ENCODE data around the gene PARP16.
"Not testable (repeated sequence)": the region's sequence is repeated elsewhere in the genome, so short reads cannot be mapped to it uniquely, and the experiment has no call there.

Gene PARP16

GRCh38 chr15:65245096-65245856, 41.4 kb downstream of the PARP16 start:
- in situ Hi-C loops (cut with HindIII; ENCODE audit: low sequenced_read_pairs): no loop called here

DNA sequence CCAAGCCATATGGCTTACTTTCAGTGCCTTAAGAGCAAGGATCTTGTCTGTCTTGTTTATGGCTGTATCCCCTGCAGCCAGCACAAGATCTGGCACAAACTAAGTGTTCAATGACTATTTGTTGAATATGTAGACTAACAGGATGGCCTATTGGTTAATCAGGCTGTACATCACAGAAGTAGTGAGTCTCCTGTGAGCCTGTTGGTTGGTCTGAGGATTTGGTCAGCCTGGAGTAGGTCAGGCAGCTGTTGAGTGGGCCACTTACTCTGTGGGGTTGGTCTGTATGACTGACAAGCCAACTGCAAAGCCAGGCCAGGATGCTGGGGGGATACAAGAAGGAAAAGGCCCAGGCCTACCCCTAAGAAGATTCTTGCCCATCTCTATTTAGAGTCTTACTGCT, 42.0 kb downstream of the PARP16 start:
- in situ Hi-C loops (cut with HindIII; ENCODE audit: low sequenced_read_pairs): no loop called here

DNA sequence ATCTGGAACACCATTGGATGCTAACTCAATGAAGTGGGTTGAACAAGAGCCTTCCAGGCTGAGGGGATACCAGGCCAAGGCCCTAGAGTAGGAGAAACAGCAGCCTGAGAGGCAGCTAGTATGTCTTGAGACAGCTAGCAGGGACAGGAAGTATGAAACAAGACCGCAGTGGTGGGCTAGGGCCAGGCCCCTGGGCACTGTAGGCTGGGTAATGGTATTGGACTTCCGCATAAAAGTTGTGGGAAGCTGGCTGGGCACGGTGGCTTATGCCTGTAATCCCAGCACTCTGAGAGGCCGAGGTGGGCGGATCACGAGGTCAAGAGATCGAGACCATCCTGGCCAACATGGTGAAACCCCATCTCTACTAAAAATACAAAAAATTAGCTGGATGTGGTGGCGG, 50.2 kb downstream of the PARP16 start:
- in situ Hi-C loops (cut with HindIII; ENCODE audit: low sequenced_read_pairs): not testable (repeated sequence)

DNA sequence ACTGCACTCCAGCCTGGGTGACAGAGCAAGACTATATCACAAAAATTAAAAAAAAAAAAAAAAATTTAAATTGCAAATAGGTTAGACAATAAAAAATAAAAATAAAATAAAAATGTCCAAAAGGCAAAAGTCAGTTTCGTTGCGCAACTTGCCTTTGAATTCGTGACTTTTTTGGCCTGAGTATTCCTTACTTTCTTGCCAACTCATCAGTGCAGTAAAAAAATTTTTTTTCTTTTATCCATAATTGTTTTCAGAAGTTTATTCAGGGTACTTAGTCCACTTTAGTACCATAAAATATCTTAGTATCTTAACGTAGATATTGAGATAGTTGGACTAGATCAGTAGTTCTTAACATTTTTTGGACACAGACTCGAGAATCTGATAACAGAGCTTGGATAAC, 53.0 kb downstream of the PARP16 start:
- in situ Hi-C loops (cut with HindIII; ENCODE audit: low sequenced_read_pairs): no loop called here

DNA sequence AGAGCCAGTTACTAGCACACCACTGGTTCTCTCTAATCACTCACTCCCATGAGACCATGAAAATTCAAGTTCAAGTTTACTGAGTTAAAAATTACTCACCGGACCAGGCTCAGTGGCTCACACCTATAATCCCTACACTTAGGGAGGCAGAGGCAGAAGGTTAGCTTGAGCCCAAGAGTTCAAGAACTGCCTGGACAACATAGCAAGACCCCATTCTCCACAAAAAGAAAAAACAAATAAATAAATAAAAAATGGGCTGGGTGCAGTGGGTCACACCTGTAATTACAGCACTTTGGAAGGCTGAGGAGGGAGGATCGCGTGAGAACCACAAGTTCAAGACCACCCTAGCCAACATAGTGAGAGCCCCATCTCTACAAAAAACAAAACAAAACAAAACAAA, 54.2 kb downstream of the PARP16 start:
- in situ Hi-C loops (cut with HindIII; ENCODE audit: low sequenced_read_pairs): no loop called here

- in situ Hi-C loops (cut with HindIII; ENCODE audit: low sequenced_read_pairs): no loop called here
These were observed 55.4 kb downstream of the PARP16 start for GRCh38 chr15:65231306-65231705.

DNA sequence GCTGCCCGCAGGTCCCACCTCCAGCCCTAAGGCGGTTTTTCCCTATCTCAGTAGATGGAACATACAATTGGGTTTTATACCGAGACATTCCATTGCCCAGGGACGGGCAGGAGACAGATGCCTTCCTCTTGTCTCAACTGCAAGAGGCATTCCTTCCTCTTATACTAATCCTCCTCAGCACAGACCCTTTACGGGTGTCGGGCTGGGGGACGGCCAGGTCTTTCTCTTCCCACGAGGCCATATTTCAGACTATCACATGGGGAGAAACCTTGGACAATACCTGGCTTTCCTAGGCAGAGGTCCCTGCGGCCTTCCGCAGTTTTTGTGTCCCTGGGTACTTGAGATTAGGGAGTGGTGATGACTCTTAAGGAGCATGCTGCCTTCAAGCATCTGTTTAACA, 59.8 kb downstream of the PARP16 start:
- in situ Hi-C loops (cut with HindIII; ENCODE audit: low sequenced_read_pairs): not testable (repeated sequence)

- in situ Hi-C loops (cut with HindIII; ENCODE audit: low sequenced_read_pairs): no loop called here
These were observed 60.5 kb downstream of the PARP16 start for GRCh38 chr15:65226221-65226620.

DNA sequence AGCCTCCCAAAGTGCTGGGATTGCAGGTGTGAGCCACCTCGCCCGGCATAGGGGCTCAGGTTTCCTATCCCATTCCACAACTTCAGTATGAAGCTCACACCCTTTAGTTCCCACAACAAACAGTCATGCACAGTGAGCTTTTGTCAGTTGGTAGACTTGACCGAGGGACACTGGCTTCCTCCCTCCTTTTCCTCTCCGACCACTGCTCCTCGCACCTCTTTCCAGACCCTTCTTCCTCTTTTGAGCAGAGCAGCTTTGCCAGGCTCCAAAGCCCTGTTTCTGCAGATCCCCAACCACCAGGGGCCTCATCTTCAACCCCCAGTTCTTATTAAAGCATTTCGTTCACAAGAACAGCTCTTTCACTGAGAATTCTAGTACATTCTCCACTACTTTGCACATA, 62.7 kb downstream of the PARP16 start:
- in situ Hi-C loops (cut with HindIII; ENCODE audit: low sequenced_read_pairs): no loop called here

DNA sequence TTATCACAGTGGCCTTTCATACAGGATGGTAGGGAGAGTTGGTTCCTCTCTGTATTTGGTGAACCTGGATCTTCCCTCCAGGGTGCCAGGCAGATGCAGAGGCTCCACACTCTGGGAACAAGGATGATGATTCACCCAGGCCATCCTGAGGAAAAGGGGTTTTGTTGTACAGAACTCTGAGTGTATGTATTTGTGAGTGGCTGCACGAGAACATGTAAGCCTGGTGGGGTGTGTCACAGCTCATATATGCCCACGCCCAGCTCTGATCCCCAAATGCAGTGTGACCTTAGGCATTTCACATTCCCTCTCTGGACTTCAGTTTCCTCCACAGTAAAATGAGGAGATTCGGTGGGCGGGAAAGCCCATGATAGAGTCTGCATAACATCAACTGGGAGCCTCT, 63.8 kb downstream of the PARP16 start:
- in situ Hi-C loops (cut with HindIII; ENCODE audit: low sequenced_read_pairs): no loop called here

GRCh38 chr15:65221697-65222096, 65.0 kb downstream of the PARP16 start:
- in situ Hi-C loops (cut with HindIII; ENCODE audit: low sequenced_read_pairs): no loop called here

DNA sequence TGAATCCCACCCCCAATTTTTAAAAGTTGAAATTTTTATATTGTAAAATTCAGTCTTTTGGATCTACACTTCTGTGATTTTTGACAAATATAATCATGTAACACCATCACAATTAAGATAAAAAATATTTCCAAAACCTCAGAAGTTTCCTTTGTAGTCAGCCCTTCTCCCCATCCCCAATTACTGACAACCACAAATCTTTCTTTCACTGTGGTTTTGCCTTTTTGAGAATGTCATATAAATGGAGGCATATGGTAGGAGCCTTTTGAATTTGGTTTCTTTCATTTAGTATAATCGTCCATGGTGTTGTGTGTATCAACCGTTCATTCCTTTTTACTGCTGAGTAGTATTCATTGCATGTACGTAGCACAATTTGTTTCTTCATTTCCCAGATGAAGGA, 67.5 kb downstream of the PARP16 start:
- in situ Hi-C loops (cut with HindIII; ENCODE audit: low sequenced_read_pairs): no loop called here

- in situ Hi-C loops (cut with HindIII; ENCODE audit: low sequenced_read_pairs): no loop called here
These were observed 68.9 kb downstream of the PARP16 start for GRCh38 chr15:65217526-65218482.

- in situ Hi-C loops (cut with HindIII; ENCODE audit: low sequenced_read_pairs): no loop called here
These were observed 71.2 kb downstream of the PARP16 start for GRCh38 chr15:65215496-65215895.

DNA sequence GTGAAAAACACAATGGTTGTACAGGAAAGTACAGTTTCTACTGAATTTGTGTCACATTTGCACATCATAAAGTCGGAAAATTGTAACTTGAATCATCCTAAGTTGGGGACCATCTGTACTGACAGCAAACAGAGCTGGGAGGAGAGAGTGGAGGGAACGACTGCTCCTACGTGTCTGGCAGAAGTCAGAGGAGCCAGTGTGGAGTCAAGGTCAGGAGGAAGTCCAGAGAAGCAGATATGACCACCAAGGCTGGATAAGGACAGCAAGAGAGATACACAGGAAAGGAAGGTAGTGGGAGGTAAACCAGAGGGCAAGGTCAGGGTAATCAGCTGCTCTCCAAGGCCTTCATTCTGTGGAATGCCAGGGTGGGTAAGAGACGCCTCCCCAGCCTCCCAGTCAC, 72.7 kb downstream of the PARP16 start:
- in situ Hi-C loops (cut with HindIII; ENCODE audit: low sequenced_read_pairs): no loop called here

- in situ Hi-C loops (cut with HindIII; ENCODE audit: low sequenced_read_pairs): no loop called here
These were observed 73.4 kb downstream of the PARP16 start for GRCh38 chr15:65213241-65213640.

DNA sequence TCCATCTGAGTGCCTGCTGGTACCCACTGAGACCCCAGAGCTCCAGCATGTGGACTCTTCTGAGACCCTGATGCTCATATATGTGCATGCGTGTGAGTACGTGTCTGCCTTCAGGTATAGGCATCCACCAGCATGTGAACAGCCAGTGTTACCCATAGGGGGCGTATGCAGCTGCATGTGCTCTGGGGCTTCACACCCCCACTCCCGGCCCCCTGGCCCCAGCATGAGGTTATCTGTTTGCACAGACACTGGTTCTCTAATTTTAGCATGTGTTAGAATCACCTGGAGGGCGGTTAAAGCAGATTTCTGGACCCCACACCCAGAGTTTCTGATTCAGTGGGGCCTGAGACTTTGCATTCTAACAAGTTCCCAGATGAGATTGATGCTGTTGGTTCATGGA, 74.6 kb downstream of the PARP16 start:
- in situ Hi-C loops (cut with HindIII; ENCODE audit: low sequenced_read_pairs): no loop called here

- in situ Hi-C loops (cut with HindIII; ENCODE audit: low sequenced_read_pairs): no loop called here
These were observed 75.2 kb downstream of the PARP16 start for GRCh38 chr15:65211482-65211982.

DNA sequence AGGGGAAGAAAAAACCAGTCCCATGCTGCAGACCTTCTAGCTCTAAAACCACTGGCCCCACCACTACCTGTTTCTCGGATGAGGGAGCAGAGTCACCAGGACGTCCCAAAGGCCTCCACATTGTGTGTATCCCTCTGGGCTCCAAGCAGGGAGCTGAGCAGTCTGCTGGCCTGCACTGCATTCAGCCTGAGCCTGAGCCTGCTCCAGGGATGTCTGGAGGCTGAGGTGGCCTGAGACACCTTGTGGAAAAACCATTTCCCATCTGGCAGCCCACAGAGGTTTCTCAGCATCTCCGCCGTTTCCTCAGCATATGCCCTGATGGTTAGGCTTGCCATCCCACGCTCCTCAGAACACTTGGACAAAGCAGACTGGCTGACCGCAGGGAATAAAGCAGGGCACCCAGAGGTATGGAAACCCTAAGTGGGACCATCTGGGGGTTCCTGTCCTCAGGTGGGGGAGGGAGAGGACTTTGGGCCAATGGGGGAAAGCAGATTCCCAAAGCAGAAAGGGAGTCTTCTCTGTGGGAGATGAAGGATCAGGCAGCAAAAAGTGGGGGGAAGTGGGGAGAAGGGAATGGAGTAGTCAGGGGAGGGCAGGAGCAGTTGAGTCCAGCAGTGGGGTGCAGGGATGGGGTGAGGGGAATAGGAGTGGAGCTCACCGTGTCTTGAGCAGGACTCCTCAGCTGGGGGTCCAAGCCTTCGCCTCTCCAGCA, 75.8 kb downstream of the PARP16 start, which contains the start of gene CILP:
TSS of gene CILP (minus strand) at position 704 of the 712 bp plus-strand sequence. CDS start 1,718 bp downstream, outside the sequence.
- in situ Hi-C loops (cut with HindIII; ENCODE audit: low sequenced_read_pairs): no loop called here

DNA sequence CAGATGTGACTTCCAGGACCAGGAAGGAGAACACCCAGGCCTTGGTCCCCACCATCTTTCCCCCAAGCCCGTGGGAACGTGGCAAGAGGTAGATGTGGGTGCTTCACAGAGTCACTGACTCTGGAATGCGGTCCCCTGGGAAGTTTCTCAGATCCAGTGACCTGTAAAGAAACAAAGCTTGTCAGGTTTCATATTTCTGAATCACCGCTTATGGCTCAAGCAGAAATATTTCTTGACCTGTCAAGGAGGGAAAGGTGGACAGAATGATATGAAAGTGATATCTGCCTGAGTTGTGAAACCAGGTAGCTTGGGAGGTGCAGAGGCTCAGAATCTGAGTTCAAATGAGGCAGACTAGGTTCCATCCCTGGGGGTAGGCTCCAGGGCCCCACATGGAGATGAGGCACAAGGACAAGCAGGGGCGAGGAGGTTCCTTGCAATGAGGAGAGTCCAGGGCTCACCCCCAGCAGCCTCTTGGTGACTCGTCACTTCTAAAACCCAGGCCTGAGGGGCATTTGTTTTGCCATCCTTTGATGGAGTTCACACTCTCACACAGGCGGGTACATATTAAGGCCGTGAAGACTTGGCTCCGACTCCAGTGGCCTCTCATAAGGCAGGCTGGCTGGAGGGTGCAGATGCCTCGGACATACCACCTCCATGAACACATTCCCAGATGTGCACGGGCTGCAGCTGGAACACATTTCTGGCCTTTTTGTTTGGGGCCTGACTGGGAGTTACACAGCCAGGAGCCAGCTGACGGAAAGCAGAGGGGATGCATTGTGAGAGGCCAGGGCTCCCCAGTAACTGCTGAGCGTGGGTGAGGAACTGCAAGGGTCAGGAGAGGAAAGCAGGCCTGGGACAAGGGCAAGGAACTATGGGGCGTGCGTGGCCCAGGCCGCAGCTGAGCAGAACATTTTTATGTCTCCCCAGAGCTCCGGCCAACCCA, 76.7 kb downstream of the PARP16 start:
- in situ Hi-C loops (cut with HindIII; ENCODE audit: low sequenced_read_pairs): loop anchor here (5.0 kb wide), 1 partner anchor 52 kb away; no protein-coding TSS in a partner anchor
